Pulmonary artery endothelial cell (primary cell): Measurements from ENCODE around the gene FAM156A. TPM values are rescaled to one million over a fixed set of nuclear protein-coding genes. Genes with fewer than 3 reads are reported as not detected.
"Not testable (repeated sequence)": the region's sequence is repeated elsewhere in the genome, so short reads cannot be mapped to it uniquely, and the experiment has no call there.

Experiments
- DNase-seq: peaks from one replicate; pipeline ENCODE4 v3.0.0-alpha.2; 2011; ENCODE audit warnings: low read depth, low spot score
- total RNA-seq: library from RNA; depleted of rRNA; stranded (reverse); fragments of >200 nt; gene quantifications from 2 replicates; pipeline ENCODE4 v1.2.3, GENCODE V29; 2014

Gene FAM156A
- total RNA-seq, 1 donor from 2014 or later, result 3.7 TPM

DNA sequence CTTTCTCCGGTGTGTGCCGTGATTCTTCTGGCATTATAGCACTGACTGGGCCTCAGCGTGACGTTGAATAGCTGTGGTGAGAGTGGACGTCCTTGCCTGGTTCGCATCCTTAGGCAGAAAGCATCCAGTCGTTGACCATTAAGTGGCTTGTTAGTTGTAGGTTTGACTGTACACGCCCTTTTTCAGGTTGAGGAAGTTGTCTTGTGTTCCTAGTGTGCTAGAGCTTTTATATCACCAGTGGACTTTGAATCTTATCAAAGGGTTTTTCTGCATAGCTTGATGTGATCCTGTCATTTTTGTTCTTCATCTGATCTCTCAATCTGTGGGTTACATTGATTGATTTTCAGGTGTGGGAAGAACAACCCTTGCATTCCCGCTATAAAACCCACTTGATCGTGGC, 52.8 kb downstream of the FAM156A start:
- not testable (repeated sequence) for DNase-seq

Other genes with a start within 250 kb of the FAM156A start
- not detected in 2 replicates for gene SSX2B, start 207.3 kb downstream of the FAM156A start, total RNA-seq
- not detected in 2 replicates for gene SPANXN5, start 161.1 kb downstream of the FAM156A start, total RNA-seq
- not detected in 2 replicates for gene XAGE5, start 147.2 kb downstream of the FAM156A start, total RNA-seq
- not detected in 2 replicates for gene XAGE3, start 90.4 kb downstream of the FAM156A start, total RNA-seq
- gene FAM156B, start 61.2 kb downstream of the FAM156A start, total RNA-seq, result 8.1 and 8.9 TPM in 2 replicates
- 2.7 and 3.2 TPM in 2 replicates for gene GPR173, start 90.3 kb upstream of the FAM156A start, total RNA-seq
- gene TSPYL2, start 123.8 kb upstream of the FAM156A start, total RNA-seq, result 9.8 and 10.0 TPM in 2 replicates
- 4.6 and 5.7 TPM in 2 replicates for gene KANTR, start 135.6 kb upstream of the FAM156A start, total RNA-seq